Mononuclear cell (primary cell): ENCODE data around the gene HOXA2. TPM values are rescaled to one million over a fixed set of nuclear protein-coding genes. Genes with fewer than 3 reads are reported as not detected.

Source experiments
- H3K27me3 ChIP-seq: 2 replicates; pipeline ENCODE4 v1.6.0; 2011; ENCODE audit warnings: low read length, control low read depth; ENCODE audit not compliant: insufficient read depth
- H3K4me1 ChIP-seq: 2 replicates; pipeline ENCODE4 v1.5.1; 2011; ENCODE audit warnings: mild to moderate bottlenecking, low read length, control low read depth; ENCODE audit not compliant: insufficient read depth
- H3K4me3 ChIP-seq: 2 replicates; pipeline ENCODE4 v1.5.1; 2011; ENCODE audit warnings: mild to moderate bottlenecking, low read length, moderate library complexity
- H3K9me3 ChIP-seq: 2 replicates; pipeline ENCODE4 v1.5.1; 2011; ENCODE audit warnings: low read depth, mild to moderate bottlenecking, control low read depth, low read length
- total RNA-seq: library from RNA; depleted of rRNA; stranded (reverse); fragments of >200 nt; gene quantifications from one replicate; pipeline ENCODE4 v1.2.3, GENCODE V29; 2012

The HOXA2 gene
- total RNA-seq, 1 donor: 0.10 TPM

GRCh38 chr7:27143950-27144780 is 41.7 kb upstream of the HOXA2 start:
- H3K4me1 ChIP-seq: peaks cover 15% of the 10 kb centered on the region
- peaks cover 47% of the 10 kb centered on the region for H3K27me3 ChIP-seq
- no peaks in the 10 kb centered on the region for H3K9me3 ChIP-seq
- no peak overlapping the region for H3K4me3 ChIP-seq

- Histone ChIP-seq H3K9me3 (no peaks in the 10 kb centered on the region), H3K27me3 (peaks cover 38% of the 10 kb centered on the region), H3K4me3 (peak within 1 kb of the TSS; percentile 20), H3K4me1 (peaks cover 11% of the 10 kb centered on the region)
Measured at GRCh38 chr7:27143023-27143949, 40.8 kb upstream of the HOXA2 start, which contains the start of gene HOXA5. Gene HOXA5, minus strand, starts transcription at chr7:27143681. Its CDS starts 74 bp downstream, at chr7:27143607.

- H3K9me3 ChIP-seq: no peaks in the 10 kb centered on the region
- peaks cover 5% of the 10 kb centered on the region for H3K4me1 ChIP-seq
- H3K27me3 ChIP-seq: peaks cover 35% of the 10 kb centered on the region
- H3K4me3 ChIP-seq: no peak overlapping the region
Measured at GRCh38 chr7:27142580-27143022, 40.1 kb upstream of the HOXA2 start.

GRCh38 chr7:27141923-27142579 is 39.6 kb upstream of the HOXA2 start:
- H3K4me1 ChIP-seq: peaks cover 3% of the 10 kb centered on the region
- H3K9me3 ChIP-seq: no peaks in the 10 kb centered on the region
- H3K4me3 ChIP-seq: no peak overlapping the region
- peaks cover 35% of the 10 kb centered on the region for H3K27me3 ChIP-seq

GRCh38 chr7:27141137-27141922 is 38.8 kb upstream of the HOXA2 start:
- peaks cover 35% of the 10 kb centered on the region for H3K27me3 ChIP-seq
- H3K4me1 ChIP-seq: peaks cover 9% of the 10 kb centered on the region
- H3K4me3 ChIP-seq: no peak overlapping the region
- H3K9me3 ChIP-seq: no peaks in the 10 kb centered on the region

- Histone ChIP-seq H3K27me3 (peaks cover 36% of the 10 kb centered on the region), H3K4me3 (no peak overlapping the region)
Measured at GRCh38 chr7:27140126-27140857, 37.8 kb upstream of the HOXA2 start.

GRCh38 chr7:27139334-27140125 is 37.0 kb upstream of the HOXA2 start:
- peaks cover 13% of the 10 kb centered on the region for H3K4me1 ChIP-seq
- H3K27me3 ChIP-seq: peaks cover 35% of the 10 kb centered on the region
- no peaks in the 10 kb centered on the region for H3K9me3 ChIP-seq
- no peak overlapping the region for H3K4me3 ChIP-seq

More at GRCh38 chr7:27140126-27140857, 37.8 kb upstream of the HOXA2 start:
- no peaks in the 10 kb centered on the region for H3K9me3 ChIP-seq
- H3K4me1 ChIP-seq: peaks cover 9% of the 10 kb centered on the region

- Histone ChIP-seq H3K4me3 (no peak overlapping the region), H3K27me3 (peaks cover 32% of the 10 kb centered on the region), H3K4me1 (peaks cover 16% of the 10 kb centered on the region), H3K9me3 (no peaks in the 10 kb centered on the region)
Measured at GRCh38 chr7:27138985-27139333, 36.5 kb upstream of the HOXA2 start.

- H3K27me3 ChIP-seq: peaks cover 32% of the 10 kb centered on the region
- H3K4me3 ChIP-seq: no peak overlapping the region
- no peaks in the 10 kb centered on the region for H3K9me3 ChIP-seq
- H3K4me1 ChIP-seq: peaks cover 16% of the 10 kb centered on the region
Measured at GRCh38 chr7:27138472-27138871, 36.0 kb upstream of the HOXA2 start.

- Histone ChIP-seq H3K9me3 (no peaks in the 10 kb centered on the region), H3K4me3 (no peak overlapping the region), H3K4me1 (peaks cover 16% of the 10 kb centered on the region), H3K27me3 (peaks cover 34% of the 10 kb centered on the region)
Measured at GRCh38 chr7:27137640-27138315, 35.3 kb upstream of the HOXA2 start.

- H3K9me3 ChIP-seq: no peaks in the 10 kb centered on the region
- peaks cover 21% of the 10 kb centered on the region for H3K4me1 ChIP-seq
- H3K27me3 ChIP-seq: peaks cover 32% of the 10 kb centered on the region
- no peak overlapping the region for H3K4me3 ChIP-seq
Measured at GRCh38 chr7:27134392-27134791, 31.9 kb upstream of the HOXA2 start.

- Histone ChIP-seq H3K9me3 (no peaks in the 10 kb centered on the region), H3K27me3 (peaks cover 32% of the 10 kb centered on the region)
Measured at GRCh38 chr7:27133409-27134231, 31.1 kb upstream of the HOXA2 start.

More at GRCh38 chr7:27133409-27134231, 31.1 kb upstream of the HOXA2 start:
- H3K4me3 ChIP-seq: no peak overlapping the region
- peaks cover 21% of the 10 kb centered on the region for H3K4me1 ChIP-seq
